ENCODE data around the gene WDR73.
A peak's percentile ranks its signal among the peaks of the same experiment; 100 is the strongest.
"Not testable (repeated sequence)": the region's sequence is repeated elsewhere in the genome, so short reads cannot be mapped to it uniquely, and the experiment has no call there.

WDR73 gene

GRCh38 chr15:84641871-84642270 lies 12.2 kb downstream of the WDR73 start:
- H3K4me3 ChIP-seq (ENCODE audit: low read length); H3K27ac ChIP-seq (ENCODE audit: low read length); DNase-seq (ENCODE audit: low read depth, low spot score); H3K27me3 ChIP-seq (ENCODE audit: control insufficient read depth, insufficient read depth, low read length); H3K4me1 ChIP-seq (ENCODE audit: control insufficient read depth, insufficient read depth, low read length); H3K9me3 ChIP-seq (ENCODE audit: control insufficient read depth, insufficient read depth, low read length): not testable (repeated sequence)
- peaks cover 26% of the 10 kb centered on the region for H3K36me3 ChIP-seq (ENCODE audit: control insufficient read depth, insufficient read depth, low read length)
- WGBS (ENCODE audit: insufficient coverage, insufficient read length), result no CpG with 5 or more reads among the region's 9 CpGs

DNA sequence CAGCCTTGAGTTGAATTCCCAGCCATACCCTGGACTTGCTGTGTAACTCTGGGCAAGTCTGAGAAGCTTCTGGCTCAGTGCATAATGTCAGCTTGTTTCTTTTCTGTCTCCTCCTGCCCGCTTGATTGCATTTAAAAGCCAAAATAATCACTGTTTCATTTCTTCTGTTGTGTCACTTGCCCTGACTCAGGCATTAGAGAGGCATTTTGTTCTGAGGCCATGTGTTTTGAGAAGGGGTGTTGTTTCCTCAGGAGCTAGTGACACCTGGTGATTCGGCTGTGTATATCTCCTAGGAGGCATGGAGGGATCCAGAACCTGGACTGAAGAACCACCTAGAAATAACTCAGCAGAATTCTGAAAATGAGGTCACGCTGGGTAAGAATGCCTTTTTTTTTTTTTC lies 16.0 kb downstream of the WDR73 start:
- Histone ChIP-seq H3K4me3 (ENCODE audit: low read length) (no peak overlapping the region), H3K27me3 (ENCODE audit: control insufficient read depth, insufficient read depth, low read length) (no peaks in the 10 kb centered on the region), H3K27ac (ENCODE audit: low read length) (no peak overlapping the region), H3K36me3 (ENCODE audit: control insufficient read depth, insufficient read depth, low read length) (peaks cover 5% of the 10 kb centered on the region; the same call in 1 of the 2 replicates), H3K4me1 (ENCODE audit: control insufficient read depth, insufficient read depth, low read length) (no peaks in the 10 kb centered on the region), H3K9me3 (ENCODE audit: control insufficient read depth, insufficient read depth, low read length) (no peaks in the 10 kb centered on the region)
- WGBS (ENCODE audit: insufficient coverage, insufficient read length), result no CpG with 5 or more reads among the region's 3 CpGs
- DNase-seq (ENCODE audit: low read depth, low spot score), result no peak

DNA sequence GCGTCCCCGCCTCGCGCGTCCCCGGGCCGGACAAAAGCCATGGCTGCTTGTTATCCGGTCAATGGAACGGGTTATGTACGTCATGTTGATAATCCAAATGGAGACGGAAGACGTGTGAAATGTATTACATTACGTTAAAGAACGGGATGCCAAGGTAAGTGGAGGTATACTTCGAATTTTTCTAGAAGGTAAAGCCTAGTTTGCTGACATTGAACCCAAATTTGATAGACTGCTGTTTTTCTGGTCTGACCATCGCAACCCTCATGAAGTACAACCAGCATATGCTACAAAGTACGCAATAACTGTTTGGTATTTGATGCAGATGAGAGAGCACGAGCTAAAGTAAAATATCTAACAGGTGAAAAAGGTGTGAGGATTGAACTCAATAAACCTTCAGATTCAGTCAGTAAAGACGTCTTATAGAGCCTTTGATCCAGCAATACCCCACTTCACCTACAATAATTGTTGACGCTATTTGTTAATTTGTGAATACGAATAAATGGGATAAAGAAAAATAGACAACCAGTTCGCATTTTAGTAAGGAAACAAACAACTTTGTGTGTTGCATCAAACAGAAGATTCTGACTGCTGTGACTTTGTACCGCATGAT lies 19.8 kb downstream of the WDR73 start:
- Histone ChIP-seq H3K9me3 (ENCODE audit: control insufficient read depth, insufficient read depth, low read length) (no peaks in the 10 kb centered on the region), H3K27me3 (ENCODE audit: control insufficient read depth, insufficient read depth, low read length) (no peaks in the 10 kb centered on the region), H3K4me3 (ENCODE audit: low read length) (peak overlapping the region; percentile 38; the same call in 1 of the 2 replicates), H3K27ac (ENCODE audit: low read length) (no peak overlapping the region), H3K4me1 (ENCODE audit: control insufficient read depth, insufficient read depth, low read length) (no peaks in the 10 kb centered on the region; the same call in 1 of the 2 replicates), H3K36me3 (ENCODE audit: control insufficient read depth, insufficient read depth, low read length) (no peaks in the 10 kb centered on the region)
- 100% methylated on average over 2 of the region's 23 CpGs for WGBS (ENCODE audit: insufficient coverage, insufficient read length)
- no peak for DNase-seq (ENCODE audit: low read depth, low spot score)

GRCh38 chr15:84633311-84634227 lies 20.5 kb downstream of the WDR73 start:
- Histone ChIP-seq H3K27me3 (ENCODE audit: control insufficient read depth, insufficient read depth, low read length) (no peaks in the 10 kb centered on the region), H3K4me1 (ENCODE audit: control insufficient read depth, insufficient read depth, low read length) (no peaks in the 10 kb centered on the region; the same call in 1 of the 2 replicates), H3K36me3 (ENCODE audit: control insufficient read depth, insufficient read depth, low read length) (no peaks in the 10 kb centered on the region), H3K27ac (ENCODE audit: low read length) (no peak overlapping the region), H3K4me3 (ENCODE audit: low read length) (peak overlapping the region; percentile 38; the same call in 1 of the 2 replicates), H3K9me3 (ENCODE audit: control insufficient read depth, insufficient read depth, low read length) (no peaks in the 10 kb centered on the region)
- DNase-seq (ENCODE audit: low read depth, low spot score), result no peak
- WGBS (ENCODE audit: insufficient coverage, insufficient read length), result no CpG with 5 or more reads among the region's 105 CpGs

DNA sequence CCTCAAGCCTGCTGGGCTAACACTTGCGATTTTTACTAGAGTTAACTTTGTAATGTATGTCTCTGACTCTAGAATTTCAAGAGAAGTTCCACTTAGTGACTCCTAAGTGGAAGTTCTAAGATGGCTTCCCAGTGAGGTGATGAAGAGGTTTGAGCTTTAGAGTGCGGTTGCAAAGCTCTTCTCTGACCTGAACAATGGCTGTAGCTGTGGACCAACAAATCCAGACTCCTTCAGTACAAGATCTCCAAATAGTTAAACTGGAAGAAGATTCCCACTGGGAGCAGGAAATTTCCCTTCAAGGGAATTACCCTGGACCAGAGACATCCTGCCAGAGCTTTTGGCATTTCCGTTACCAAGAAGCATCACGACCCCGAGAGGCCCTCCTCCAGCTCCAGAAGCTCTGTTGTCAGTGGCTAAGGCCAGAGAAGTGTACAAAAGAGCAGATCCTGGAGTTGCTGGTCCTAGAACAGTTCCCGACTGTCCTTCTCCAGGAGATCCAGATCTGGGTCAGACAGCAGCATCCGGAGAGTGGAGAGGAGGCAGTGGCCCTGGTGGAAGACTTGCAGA lies 22.3 kb downstream of the WDR73 start:
- no peaks in the 10 kb centered on the region; the same call in 1 of the 2 replicates for H3K4me1 ChIP-seq (ENCODE audit: control insufficient read depth, insufficient read depth, low read length)
- no peak for DNase-seq (ENCODE audit: low read depth, low spot score)
- H3K4me3 ChIP-seq (ENCODE audit: low read length), result peak overlapping the region; percentile 46; the same call in 1 of the 2 replicates
- WGBS (ENCODE audit: insufficient coverage, insufficient read length), result no CpG with 5 or more reads among the region's 7 CpGs
- H3K27ac ChIP-seq (ENCODE audit: low read length), result no peak overlapping the region
- no peaks in the 10 kb centered on the region for H3K9me3 ChIP-seq (ENCODE audit: control insufficient read depth, insufficient read depth, low read length)
- H3K27me3 ChIP-seq (ENCODE audit: control insufficient read depth, insufficient read depth, low read length), result no peaks in the 10 kb centered on the region
- H3K36me3 ChIP-seq (ENCODE audit: control insufficient read depth, insufficient read depth, low read length), result no peaks in the 10 kb centered on the region

GRCh38 chr15:84629033-84629432 lies 25.1 kb downstream of the WDR73 start:
- H3K36me3 ChIP-seq (ENCODE audit: control insufficient read depth, insufficient read depth, low read length), result no peaks in the 10 kb centered on the region
- no peaks in the 10 kb centered on the region; the same call in 1 of the 2 replicates for H3K4me1 ChIP-seq (ENCODE audit: control insufficient read depth, insufficient read depth, low read length)
- H3K9me3 ChIP-seq (ENCODE audit: control insufficient read depth, insufficient read depth, low read length), result no peaks in the 10 kb centered on the region; the same call in 1 of the 2 replicates
- no CpG with 5 or more reads among the region's 9 CpGs for WGBS (ENCODE audit: insufficient coverage, insufficient read length)
- no peak overlapping the region for H3K27ac ChIP-seq (ENCODE audit: low read length)
- H3K4me3 ChIP-seq (ENCODE audit: low read length), result no peak overlapping the region
- no peak for DNase-seq (ENCODE audit: low read depth, low spot score)
- H3K27me3 ChIP-seq (ENCODE audit: control insufficient read depth, insufficient read depth, low read length), result no peaks in the 10 kb centered on the region

DNA sequence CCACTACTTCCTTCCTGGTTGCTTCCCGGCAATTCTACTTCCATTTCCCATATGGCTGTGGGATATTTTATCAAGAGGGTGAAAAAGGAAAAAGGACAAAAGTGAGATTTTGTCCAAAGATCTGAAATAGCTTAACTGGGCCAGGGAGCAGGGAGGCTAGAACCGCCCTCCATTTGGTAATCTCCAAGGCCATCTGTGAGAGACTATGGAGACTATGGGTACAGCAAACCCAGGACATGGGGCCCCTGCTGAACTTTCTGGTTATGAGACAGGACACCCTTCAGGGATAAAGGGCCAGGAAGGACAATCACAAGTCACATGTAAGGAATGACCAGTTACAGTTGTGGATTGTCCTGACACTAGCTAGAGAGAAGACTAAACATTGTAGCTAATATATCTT lies 29.0 kb downstream of the WDR73 start:
- DNase-seq (ENCODE audit: low read depth, low spot score), result no peak
- Histone ChIP-seq H3K4me3 (ENCODE audit: low read length) (no peak overlapping the region), H3K36me3 (ENCODE audit: control insufficient read depth, insufficient read depth, low read length) (peaks cover 22% of the 10 kb centered on the region), H3K27me3 (ENCODE audit: control insufficient read depth, insufficient read depth, low read length) (peaks cover 1% of the 10 kb centered on the region; the same call in 1 of the 2 replicates), H3K4me1 (ENCODE audit: control insufficient read depth, insufficient read depth, low read length) (no peaks in the 10 kb centered on the region), H3K27ac (ENCODE audit: low read length) (no peak overlapping the region), H3K9me3 (ENCODE audit: control insufficient read depth, insufficient read depth, low read length) (peaks cover 17% of the 10 kb centered on the region)
- no CpG with 5 or more reads among the region's 2 CpGs for WGBS (ENCODE audit: insufficient coverage, insufficient read length)

DNA sequence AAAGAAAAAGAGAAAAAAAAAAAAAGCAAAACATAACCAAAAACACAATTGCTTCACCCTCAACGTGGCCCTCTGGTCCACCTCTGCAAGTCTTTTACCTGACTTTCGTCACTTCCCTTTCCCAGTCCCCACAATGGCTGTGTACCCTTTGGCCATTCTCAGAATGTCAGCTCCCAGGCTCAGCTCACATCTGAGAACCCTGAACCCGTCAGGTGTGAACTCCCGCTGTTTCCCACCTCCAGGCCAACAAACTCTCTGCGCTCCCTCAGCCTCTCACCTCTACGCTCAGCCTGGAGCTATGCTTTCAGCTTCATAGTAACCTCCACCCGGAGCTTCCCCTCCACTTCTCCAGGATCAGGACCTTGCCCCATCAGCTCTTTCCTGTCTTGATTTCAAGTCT lies 29.7 kb downstream of the WDR73 start:
- Histone ChIP-seq H3K27me3 (ENCODE audit: control insufficient read depth, insufficient read depth, low read length) (peaks cover 1% of the 10 kb centered on the region; the same call in 1 of the 2 replicates), H3K36me3 (ENCODE audit: control insufficient read depth, insufficient read depth, low read length) (peaks cover 22% of the 10 kb centered on the region), H3K27ac (ENCODE audit: low read length) (no peak overlapping the region), H3K4me1 (ENCODE audit: control insufficient read depth, insufficient read depth, low read length) (no peaks in the 10 kb centered on the region), H3K4me3 (ENCODE audit: low read length) (no peak overlapping the region), H3K9me3 (ENCODE audit: control insufficient read depth, insufficient read depth, low read length) (peaks cover 17% of the 10 kb centered on the region)
- no CpG with 5 or more reads among the region's 7 CpGs for WGBS (ENCODE audit: insufficient coverage, insufficient read length)
- no peak for DNase-seq (ENCODE audit: low read depth, low spot score)

DNA sequence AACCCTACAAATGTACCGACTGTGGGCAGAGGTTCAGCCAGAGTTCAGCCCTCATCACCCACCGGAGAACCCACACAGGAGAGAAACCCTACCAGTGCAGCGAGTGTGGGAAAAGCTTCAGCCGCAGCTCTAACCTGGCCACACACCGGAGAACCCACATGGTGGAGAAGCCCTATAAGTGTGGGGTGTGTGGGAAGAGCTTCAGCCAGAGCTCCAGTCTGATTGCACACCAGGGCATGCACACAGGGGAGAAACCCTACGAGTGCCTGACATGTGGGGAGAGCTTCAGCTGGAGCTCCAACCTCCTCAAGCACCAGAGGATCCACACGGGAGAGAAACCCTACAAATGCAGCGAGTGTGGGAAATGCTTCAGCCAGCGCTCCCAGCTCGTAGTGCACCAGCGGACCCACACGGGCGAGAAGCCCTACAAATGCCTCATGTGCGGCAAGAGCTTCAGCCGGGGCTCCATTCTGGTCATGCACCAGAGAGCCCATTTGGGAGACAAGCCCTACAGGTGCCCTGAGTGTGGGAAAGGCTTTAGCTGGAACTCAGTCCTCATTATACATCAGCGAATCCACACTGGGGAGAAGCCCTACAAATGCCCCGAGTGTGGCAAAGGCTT lies 32.6 kb downstream of the WDR73 start:
- WGBS (ENCODE audit: insufficient coverage, insufficient read length), result no CpG with 5 or more reads among the region's 17 CpGs
- Histone ChIP-seq H3K36me3 (ENCODE audit: control insufficient read depth, insufficient read depth, low read length) (peaks cover 22% of the 10 kb centered on the region), H3K27ac (ENCODE audit: low read length) (no peak overlapping the region), H3K27me3 (ENCODE audit: control insufficient read depth, insufficient read depth, low read length) (peaks cover 1% of the 10 kb centered on the region; the same call in 1 of the 2 replicates), H3K9me3 (ENCODE audit: control insufficient read depth, insufficient read depth, low read length) (peaks cover 17% of the 10 kb centered on the region), H3K4me3 (ENCODE audit: low read length) (no peak overlapping the region), H3K4me1 (ENCODE audit: control insufficient read depth, insufficient read depth, low read length) (no peaks in the 10 kb centered on the region)
- no peak for DNase-seq (ENCODE audit: low read depth, low spot score)

GRCh38 chr15:84620626-84621025 lies 33.5 kb downstream of the WDR73 start:
- Histone ChIP-seq H3K27me3 (ENCODE audit: control insufficient read depth, insufficient read depth, low read length) (peaks cover 1% of the 10 kb centered on the region; the same call in 1 of the 2 replicates), H3K36me3 (ENCODE audit: control insufficient read depth, insufficient read depth, low read length) (peaks cover 22% of the 10 kb centered on the region), H3K4me1 (ENCODE audit: control insufficient read depth, insufficient read depth, low read length) (no peaks in the 10 kb centered on the region), H3K9me3 (ENCODE audit: control insufficient read depth, insufficient read depth, low read length) (peaks cover 17% of the 10 kb centered on the region), H3K27ac (ENCODE audit: low read length) (no peak overlapping the region), H3K4me3 (ENCODE audit: low read length) (no peak overlapping the region)
- DNase-seq (ENCODE audit: low read depth, low spot score), result no peak
- no CpG with 5 or more reads among the region's 8 CpGs for WGBS (ENCODE audit: insufficient coverage, insufficient read length)

Measured in iPS DF 6.9 (cell line).